Ishikawa (cell line): ENCODE data around the gene MACROD2.

Experiments used
- CREB1 ChIP-seq: IDR thresholded peaks from 2 replicates; pipeline ENCODE4 v1.6.1; 2012; ENCODE audit warnings: low read depth
- EGR1 ChIP-seq: IDR thresholded peaks from 2 replicates; pipeline ENCODE4 v1.6.1; 2012
- EP300 ChIP-seq: IDR thresholded peaks from 2 replicates; pipeline ENCODE4 v1.6.1; 2012; ENCODE audit warnings: borderline replicate concordance
- FOXM1 ChIP-seq: IDR thresholded peaks from 2 replicates; pipeline ENCODE4 v1.6.1; 2012; ENCODE audit warnings: low read depth, borderline replicate concordance
- RAD21 ChIP-seq: IDR thresholded peaks from 2 replicates; pipeline ENCODE4 v1.6.1; 2012; ENCODE audit warnings: low read depth
- TAF1 ChIP-seq: IDR thresholded peaks from 2 replicates; pipeline ENCODE4 v1.6.1; 2012; ENCODE audit warnings: low read depth, mild to moderate bottlenecking
- TCF12 ChIP-seq: IDR thresholded peaks from 2 replicates; pipeline ENCODE4 v1.6.1; 2012; ENCODE audit warnings: low read depth
- YY1 ChIP-seq: IDR thresholded peaks from 2 replicates; pipeline ENCODE4 v1.6.1; 2012; ENCODE audit warnings: low read depth
- TF ChIP-seq, protein P1 (sequence below): IDR thresholded peaks from 2 replicates; pipeline ENCODE4 v1.6.1; 2012
- TF ChIP-seq, protein P2 (sequence below): IDR thresholded peaks from 2 replicates; pipeline ENCODE4 v1.6.1; 2012
- TF ChIP-seq, protein P3 (sequence below): IDR thresholded peaks from 2 replicates; pipeline ENCODE4 v1.6.1; 2012; ENCODE audit warnings: low read depth, mild to moderate bottlenecking

DNA sequence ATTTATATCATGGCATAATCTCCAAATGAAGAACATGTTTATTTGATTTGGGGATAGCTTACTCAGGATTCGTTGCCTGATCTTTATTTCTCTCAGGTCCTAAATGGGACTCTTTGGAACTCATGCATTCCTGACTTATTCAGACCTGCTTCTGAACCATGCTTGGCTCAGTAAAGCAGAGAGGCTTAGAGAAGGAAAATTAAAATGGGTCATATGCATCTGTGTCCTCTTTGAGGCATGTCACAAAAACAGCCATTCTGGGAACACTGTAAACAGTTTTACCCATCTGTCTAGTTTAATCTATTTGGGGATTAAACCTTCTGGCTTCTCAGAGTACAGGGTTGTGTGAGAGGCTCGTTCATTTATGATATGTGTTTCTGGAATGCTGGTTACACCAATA, 1560.6 kb downstream of the MACROD2 start:
- TF ChIP-seq RAD21 (no peak), EGR1 (no peak), CREB1 (no peak), FOXM1 (no peak), EP300 (no peak), YY1 (no peak), TCF12 (no peak), TAF1 (no peak)
- TF ChIP-seq, protein P1, sequence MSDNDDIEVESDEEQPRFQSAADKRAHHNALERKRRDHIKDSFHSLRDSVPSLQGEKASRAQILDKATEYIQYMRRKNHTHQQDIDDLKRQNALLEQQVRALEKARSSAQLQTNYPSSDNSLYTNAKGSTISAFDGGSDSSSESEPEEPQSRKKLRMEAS = no peak
- TF ChIP-seq, protein P2, sequence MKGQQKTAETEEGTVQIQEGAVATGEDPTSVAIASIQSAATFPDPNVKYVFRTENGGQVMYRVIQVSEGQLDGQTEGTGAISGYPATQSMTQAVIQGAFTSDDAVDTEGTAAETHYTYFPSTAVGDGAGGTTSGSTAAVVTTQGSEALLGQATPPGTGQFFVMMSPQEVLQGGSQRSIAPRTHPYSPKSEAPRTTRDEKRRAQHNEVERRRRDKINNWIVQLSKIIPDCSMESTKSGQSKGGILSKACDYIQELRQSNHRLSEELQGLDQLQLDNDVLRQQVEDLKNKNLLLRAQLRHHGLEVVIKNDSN = no peak
- TF ChIP-seq, protein P3, sequence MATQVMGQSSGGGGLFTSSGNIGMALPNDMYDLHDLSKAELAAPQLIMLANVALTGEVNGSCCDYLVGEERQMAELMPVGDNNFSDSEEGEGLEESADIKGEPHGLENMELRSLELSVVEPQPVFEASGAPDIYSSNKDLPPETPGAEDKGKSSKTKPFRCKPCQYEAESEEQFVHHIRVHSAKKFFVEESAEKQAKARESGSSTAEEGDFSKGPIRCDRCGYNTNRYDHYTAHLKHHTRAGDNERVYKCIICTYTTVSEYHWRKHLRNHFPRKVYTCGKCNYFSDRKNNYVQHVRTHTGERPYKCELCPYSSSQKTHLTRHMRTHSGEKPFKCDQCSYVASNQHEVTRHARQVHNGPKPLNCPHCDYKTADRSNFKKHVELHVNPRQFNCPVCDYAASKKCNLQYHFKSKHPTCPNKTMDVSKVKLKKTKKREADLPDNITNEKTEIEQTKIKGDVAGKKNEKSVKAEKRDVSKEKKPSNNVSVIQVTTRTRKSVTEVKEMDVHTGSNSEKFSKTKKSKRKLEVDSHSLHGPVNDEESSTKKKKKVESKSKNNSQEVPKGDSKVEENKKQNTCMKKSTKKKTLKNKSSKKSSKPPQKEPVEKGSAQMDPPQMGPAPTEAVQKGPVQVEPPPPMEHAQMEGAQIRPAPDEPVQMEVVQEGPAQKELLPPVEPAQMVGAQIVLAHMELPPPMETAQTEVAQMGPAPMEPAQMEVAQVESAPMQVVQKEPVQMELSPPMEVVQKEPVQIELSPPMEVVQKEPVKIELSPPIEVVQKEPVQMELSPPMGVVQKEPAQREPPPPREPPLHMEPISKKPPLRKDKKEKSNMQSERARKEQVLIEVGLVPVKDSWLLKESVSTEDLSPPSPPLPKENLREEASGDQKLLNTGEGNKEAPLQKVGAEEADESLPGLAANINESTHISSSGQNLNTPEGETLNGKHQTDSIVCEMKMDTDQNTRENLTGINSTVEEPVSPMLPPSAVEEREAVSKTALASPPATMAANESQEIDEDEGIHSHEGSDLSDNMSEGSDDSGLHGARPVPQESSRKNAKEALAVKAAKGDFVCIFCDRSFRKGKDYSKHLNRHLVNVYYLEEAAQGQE = no peak
